Measurements from ENCODE around the gene RGS10.

Gene RGS10

DNA sequence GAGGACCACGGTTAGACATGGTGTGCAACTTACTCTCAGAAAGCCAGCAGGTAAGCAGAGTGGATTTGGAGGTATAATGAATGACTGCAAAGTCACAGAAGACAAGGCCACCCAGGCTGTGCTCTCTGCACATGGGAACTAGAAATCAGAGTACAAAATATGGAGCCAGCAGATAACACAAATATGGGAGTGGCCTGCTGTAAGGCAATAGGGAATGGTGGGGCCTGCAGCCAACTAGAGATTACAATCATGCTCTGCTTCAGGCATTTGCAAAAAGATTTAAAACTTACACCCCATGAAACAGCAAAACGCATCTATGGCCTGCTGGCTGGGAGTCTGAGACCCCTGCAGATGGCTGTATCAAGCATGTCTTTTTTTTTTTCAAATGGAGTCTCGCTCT, 47.0 kb downstream of the RGS10 start:
- no peak for DNase-seq

DNA sequence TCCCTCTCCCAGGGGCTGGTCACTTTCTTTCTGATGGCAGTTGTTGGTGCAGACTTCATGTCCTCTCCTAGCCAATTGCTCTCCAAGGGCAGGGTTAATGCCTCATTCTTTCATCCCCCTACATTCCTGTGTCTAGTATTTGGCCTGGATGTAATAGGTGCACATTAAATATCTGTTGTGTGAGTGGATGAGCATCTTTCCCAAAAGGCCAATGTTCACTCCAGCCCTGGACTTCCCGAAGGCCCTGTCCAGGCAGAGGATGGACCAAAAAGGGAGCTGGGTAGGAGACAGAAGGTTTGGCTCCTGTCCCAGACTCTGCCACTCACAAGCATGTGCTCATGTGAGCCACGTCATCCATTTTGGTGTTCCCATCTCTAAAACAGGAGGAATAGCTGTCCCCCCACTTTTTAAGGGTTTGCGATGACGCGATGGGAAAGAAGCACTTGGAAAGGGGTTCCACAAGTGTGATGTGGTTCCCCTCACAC, 47.5 kb downstream of the RGS10 start:
- no peak for DNase-seq

DNA sequence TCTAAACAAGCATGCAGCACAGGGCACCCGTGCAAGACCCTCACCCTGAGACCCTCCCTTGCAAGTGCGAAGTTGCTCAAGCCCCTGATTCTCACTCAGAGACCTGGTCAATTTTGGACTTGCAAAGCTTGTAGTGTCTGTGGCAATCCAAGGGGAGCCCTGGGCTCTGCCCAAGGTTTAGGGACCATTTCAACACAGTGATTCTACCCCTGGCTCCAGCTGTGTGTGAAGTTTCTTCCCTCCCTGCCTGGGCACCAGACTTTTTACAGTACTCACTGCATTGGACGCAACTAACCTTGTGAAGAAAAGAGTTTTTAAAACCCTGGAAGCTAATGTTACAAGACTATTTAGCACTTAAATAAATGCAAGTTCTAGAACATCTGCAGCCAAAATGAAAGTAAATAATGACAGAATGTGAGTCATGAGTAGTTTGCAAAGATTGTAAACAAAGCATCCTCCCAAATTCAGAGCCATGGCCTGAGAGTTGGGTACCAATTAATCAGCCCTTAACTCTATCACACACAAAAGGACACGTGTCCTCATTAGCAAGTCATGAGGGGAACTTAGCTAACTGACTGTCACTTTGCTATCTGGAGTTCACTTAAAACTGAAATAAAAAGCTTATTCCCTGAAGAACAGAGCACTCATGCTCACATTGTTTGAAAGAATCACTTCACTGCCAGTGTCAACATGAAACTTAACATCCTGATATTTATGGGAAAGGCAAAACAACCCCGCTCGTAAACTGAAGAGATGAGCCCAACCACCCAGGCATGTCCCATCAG, 48.1 kb downstream of the RGS10 start:
- DNase-seq: no peak

DNA sequence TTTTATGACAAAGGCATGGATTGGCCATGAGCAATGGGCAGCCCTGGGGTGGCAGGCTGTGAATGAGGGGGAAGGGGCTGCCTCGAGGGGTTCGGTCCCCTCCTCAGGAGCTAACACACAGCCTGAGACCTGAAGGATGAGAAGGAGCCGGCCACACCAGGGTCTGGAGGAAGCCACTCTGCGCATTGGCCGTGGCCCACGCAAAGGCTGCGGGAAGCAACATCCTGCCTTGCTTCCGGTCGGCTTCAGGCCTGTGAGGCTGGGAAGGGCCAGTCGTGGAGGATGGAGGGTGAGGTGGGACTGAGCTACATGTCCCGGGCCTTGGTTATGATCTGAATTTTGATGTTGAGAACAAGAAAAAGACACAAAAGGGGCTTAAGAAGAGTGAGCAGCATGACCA, 49.4 kb downstream of the RGS10 start:
- no peak for DNase-seq

DNA sequence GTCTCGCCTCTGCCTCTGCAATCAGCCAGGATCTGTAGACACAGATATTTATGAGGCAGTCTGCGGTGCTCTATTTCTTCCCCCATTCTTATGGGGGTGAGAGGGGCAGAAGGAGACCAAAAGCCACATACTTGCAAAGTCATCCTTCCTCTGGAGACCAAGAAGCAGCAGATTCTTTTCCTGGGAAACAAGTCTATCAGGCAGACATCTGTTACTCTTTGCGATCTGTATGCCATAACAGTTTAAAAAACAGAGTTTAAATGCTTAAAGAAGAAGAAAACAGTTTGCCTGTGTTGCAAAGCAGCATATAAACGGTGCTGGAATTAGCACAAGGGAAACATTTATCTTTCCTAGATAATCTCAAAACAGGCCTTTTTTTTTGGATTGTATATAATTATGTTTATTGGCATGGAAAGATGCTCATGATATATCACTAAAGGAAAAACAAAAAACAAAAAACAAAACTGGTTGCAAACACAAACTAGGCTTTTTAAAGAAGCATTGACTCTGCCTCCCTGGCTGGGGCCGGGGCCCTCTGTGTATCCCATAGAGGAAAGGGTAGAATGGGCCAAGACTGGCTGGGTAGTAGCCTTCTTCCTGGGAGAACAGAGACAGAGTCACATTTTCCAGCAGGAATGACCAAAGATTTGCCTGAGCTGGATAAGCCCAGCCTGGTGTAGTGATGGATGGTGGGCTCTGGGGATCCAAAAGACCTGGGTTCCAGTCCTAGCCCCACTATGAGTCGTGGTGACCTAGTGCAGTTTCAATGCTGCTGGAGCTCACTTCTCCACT, 50.4 kb downstream of the RGS10 start:
- DNase-seq: no peak

DNA sequence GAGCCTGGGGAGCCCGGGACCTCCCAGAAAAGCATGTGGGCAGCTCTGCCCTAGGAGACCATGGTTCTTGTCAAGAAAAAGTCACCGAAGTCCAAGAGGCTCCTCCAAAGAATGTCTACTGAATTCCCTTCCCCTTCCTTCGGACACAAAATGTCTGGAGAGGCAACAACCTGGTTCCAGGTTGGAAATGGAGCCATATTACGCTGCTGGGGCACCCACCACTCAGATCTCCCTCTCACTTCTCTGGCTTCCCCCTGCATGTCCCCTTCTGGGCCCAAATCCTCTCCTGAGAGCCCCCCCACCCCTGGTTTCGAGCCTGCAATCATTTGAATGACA, 52.6 kb downstream of the RGS10 start:
- no peak for DNase-seq

DNA sequence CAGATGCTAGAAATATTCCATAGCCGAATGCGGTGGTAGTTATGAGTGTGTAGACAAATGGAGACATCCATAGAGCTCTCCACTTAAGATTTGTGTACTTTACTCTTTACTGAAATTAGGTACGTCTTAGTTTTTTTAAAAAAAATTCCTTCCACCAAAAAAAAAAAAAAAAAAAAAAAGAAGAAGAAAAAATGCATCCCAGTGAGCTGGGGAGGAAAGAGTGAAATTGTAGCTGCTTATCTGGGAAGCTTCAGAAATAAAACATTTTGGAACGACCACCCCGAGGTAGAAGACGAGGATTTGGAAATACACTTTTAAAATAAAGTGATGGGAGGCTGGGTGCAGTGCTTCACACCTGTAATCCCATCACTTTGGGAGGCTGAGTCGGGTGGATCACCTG, 53.8 kb downstream of the RGS10 start:
- DNase-seq: no peak

DNA sequence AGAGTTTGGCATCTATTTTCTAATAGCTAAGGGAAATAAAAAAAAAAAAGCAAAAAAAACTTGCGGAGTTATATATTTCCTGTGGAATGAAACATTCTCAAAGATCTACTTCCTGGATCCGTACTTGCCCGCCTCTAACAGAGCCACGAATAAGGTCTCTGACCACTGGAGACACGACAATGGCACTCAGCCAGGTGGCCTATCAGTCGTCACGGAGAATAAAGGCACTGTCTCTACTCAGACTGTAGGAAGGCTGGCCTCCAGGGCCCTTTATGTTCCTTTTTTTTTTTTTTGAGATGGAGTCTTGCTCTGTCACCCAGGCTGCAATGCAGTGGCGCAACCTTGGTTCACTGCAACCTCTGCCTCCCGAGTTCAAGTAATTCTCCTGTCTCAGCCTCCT, 58.7 kb downstream of the RGS10 start:
- no peak for DNase-seq

DNA sequence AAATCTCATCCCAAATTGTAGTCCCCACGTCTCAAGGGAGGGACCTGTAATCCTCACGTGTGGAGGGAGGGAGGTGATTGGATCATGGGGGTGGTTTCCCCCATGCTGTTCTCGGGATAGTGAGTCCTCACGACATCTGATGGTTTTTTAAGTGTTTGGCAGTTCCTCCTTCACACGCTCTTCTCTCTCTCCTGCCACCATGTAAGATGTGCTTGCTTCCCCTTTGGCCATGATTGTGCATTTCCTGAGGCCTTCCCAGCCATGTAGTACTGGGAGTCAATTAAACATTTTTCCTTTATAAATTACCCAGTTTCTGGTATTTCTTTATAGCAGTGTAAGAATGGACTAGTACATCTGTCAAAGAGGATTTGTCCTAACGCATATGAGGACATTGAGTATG, 59.5 kb downstream of the RGS10 start:
- no peak for DNase-seq

DNA sequence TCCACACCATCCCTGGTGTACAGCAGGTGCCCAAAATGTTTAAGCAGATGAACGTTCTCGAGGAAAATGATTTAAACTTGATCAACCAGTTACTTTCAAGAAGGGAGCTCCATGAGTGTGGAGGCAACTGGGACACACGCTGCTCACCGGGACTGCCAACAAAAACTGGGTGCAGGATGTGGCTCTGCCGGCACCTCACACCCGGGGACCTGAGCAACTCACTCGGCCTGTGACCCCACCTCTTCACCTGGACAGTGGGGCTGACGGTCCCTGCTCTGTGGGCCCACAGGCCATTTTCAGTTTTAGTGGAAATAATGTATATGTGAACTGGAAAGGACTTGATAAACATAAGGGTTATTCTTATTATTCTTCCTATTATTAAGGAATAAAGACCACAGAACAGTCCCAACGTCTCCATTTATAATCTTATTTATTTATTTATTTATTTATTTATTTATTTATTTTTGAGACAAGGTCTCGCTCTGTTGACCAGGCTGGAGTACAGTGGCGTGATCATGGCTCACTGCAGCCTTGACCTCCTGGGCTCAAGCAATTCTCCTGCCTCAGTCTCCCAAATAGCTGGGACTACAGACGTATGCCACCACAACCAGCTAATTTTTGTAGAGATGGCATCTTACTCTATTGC, 60.6 kb downstream of the RGS10 start:
- no peak for DNase-seq

DNA sequence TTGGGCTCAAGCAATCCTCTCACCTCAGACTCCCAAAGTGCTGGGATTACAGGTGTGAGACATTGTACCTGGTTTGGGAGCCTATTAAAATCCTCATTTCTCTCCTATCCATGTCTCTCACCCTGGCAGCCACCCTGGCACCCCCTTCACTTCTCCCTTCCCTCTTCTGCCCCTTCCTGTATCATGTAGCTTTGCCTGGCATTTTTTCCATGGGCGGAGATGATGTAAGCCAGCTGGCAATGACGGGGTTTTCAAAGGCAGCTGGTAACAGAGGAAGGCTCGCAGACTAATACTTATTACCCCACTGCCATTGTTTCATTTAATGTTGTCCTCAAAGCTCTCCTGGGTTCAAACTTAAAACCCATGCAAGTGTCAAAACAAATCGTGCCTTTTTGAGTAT, 61.9 kb downstream of the RGS10 start:
- no peak for DNase-seq

DNA sequence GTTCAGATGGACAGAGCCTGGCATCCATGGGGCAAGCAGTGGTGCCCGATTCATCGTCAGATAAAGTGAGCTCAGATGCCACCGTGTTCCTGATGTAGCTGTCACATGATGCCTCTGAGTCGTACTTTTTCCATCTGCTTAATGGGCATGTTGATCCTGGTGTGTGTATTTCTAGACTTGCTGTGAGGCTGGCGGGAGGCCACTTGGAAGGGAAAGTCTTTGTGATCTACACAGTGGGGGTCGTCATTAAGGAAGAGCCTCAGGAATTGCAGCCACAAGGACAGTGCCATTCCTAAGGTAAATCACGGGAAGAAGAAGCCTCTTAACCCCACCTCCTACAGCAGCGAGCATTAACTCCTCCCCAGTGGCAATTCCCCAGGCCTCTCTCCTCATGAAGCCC, 63.0 kb downstream of the RGS10 start:
- DNase-seq: no peak

DNA sequence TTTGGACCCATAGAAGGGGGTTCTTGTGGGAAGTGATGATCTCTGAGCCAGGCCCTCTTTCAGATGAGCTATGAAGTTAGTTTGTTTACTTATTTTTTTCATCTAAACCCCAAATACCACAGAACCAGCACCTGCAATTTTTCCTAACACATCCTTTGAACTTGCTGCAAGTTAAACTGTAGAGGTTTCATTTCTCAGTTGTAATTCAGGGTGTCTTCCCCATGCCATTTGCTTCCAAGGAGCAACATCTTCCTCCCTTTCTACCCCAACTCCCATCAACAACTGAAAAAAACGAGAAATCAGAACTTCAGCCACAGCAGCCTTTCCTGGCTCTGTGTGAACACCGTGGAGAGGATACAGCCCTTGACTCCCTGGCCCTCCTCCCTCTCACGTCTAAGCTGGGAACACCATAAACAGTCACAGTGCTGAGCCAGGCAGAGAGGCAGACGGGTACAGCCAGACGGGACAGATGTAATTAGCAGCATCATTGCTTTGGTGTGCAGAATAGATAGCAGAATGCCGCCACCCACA, 63.6 kb downstream of the RGS10 start:
- DNase-seq: no peak

DNA sequence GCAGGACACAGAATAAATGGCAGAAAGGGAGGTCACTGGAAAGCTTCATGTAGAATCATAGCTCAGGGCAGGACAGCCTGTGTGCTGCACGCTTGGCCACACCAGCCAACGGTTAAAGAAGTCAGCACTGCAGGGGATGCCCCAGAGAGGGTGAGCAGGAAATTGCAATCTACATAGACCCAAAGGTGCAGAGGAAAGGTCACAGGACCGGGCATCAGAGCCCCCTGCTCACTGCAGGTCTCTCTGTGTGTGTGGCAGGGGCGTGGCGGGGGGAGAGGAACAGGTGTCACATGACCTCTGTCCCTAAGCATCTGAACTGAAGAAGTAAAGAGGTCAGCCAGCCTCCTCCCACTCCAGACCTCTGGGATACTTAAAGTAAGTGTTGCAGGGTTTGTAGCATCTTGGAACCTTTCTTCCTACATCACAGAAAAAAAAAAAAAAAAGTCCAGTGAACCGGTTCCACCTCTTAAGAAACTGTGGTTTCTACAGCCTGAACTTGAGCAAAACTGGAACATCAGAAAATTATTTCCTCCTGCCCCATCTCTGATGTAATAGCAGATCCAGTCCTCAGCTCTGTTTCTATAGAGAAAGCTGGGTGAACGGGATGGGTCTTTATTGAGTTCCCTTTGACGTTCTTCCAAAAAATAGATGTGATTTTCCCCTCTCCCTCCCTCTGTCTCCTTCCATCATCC, 64.3 kb downstream of the RGS10 start:
- DNase-seq: peak; percentile 46

DNA sequence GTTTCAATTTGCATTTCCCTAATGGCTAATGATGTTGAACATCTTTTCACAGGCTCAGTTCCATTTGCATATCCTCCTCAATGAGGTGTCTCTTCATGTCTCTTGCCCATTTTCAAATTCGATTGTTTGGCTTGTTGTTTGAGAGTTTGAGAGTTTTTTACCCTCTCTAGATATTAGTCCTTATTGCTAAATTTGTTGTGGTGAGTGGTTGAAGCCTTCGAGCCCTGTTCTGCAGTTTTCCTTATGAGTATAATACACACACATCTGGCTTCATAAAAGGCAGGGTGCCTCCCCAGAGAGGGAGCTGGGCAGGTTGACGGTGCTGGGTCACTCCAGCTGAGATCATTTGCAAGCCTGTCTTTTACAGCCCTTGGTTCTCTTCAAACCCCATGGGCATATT, 65.1 kb downstream of the RGS10 start:
- DNase-seq: no peak

DNA sequence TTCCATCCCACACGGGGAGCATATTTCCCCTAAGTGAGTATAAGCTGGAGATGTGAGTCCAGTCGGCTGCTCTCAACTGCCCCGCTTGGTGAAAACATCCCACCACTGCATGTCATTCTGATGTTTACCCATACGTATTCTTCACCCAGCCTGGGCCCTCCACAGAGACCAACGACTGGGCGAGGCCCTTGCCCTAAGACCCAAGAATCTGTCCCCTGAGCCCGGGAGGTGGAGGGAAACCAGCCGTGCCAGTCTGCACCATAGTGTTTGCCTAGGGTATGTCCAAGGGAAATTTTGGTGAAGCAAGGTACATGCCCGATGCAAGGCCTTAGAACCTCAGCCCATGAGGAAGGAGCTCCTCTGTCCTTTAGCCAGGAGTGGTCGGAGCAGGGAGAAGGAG, 67.9 kb downstream of the RGS10 start:
- DNase-seq: no peak

DNA sequence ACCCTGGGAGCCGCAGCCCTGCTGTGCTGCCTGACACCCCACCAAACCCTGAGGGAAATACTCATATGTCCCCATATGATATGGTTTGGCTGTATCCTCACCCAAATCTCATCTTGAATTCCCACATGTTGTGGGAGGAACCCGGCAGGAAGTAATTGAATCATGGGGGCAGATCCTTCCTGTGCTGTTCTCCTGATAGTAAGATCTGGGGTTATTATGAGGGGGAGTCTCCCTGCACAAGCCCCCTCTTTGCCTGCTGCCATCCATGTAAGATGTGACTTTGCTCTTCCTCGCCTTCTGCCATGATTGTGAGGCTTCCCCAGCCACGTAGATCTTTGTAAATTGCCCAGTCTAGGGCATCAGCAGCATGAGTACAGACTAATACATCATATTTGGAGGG, 68.7 kb downstream of the RGS10 start:
- no peak for DNase-seq

DNA sequence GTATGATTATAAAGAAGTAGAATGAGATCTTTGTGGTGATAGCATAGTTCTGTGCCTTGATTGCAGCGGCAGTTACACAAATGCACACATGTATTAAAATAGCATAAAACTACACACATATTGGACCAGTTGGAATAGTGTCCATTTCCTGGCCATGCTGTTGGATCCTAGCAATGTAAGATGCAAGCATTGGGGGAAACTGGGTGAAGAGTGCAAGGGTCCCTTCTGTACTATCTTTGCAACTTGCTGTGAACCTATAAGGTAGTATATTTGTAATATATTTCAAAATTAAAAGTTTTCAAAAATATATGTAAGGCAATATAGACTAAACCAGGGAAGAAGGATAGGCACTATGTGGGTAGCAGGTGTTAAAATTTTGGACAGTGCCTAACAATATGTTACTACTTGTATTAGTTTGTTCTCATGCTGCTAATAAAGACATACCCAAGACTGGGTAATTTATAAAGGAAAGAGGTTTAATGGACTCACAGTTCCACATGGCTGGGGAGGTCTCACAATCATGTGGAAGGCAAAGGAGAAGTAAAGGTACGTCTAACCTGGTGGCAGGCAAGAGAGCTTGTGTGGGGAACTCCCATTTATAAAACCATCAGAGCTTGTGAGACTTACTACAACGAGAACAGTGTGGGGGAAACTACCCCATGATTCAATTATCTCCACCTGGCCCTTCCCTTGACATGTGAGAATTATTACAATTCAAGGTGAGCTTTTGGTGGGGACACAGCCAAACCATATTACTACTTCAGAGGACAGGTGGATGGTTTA, 71.4 kb downstream of the RGS10 start:
- DNase-seq: no peak

DNA sequence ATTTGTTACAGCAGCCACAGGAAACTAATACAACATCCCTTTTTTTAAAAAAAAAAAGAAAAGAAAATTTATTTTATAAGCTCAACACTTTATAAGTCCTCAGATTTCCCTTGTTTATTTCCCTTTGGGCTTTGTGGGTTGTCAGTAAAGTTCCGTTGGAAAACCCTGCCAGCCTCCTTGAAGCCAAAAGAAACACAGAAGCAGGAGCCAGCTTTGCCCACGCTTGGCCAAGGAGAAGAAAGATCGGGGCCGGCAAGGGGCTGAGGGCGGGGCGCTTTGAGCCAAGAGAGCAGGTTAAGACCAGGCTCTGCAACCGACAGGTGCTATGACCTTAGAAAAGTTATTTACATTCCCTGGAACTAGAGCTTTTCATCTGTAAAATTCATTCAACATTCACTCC, 72.7 kb downstream of the RGS10 start:
- DNase-seq: no peak

DNA sequence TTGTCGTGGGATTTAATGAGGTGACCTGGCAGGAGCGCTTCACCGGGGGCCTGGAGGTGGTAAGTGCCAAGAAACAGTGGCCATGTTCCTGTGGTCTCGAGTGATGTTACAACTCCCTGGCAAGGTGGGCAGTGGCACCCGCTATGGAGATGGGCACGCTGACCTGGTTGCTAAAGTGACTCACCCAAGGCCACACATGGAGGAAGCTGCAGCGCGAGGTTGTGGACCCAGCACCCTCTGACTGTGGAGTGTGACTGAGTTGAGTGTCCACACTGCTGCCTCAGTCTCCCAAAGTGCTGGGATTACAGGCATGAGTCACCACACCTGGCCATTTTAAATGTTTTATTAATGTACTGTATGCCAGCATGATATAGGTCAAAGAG, 73.2 kb downstream of the RGS10 start:
- DNase-seq: no peak

DNA sequence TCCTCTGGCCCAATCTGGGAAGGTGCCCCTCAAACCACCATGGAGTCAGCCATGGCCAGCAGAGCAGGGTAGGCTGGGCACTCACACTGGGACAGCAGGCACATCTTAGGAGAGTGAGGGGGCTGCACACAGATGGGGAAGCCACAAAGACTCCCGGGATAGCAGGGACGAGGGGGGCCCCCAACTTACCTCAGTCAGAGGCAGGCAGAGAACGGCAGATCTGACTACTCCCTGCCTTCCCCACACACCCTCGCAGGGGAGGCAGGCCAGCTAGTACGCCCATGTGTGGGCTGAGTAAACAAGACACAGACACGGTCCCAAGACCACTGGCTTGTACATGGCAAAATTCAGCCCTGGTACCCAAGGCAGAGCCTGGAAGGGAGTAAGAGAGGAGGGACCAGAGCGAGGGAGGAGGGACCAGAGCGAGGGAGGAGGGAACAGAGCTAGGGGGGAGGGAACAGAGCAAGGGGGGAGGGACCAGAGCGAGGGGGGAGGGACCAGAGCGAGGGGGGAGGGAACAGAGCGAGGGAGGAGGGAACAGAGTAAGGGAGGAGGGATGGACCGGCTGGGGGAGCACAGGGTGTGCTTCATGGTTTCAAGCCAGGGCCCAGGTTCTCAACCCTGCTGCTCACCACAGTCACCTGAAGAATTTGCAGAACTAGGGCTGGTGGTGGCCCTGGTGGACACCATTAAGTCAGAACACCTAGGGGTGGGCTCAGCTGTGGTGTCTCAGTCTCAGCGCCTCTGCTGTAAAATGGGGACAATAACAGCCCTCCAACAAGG, 73.8 kb downstream of the RGS10 start:
- no peak for DNase-seq

DNA sequence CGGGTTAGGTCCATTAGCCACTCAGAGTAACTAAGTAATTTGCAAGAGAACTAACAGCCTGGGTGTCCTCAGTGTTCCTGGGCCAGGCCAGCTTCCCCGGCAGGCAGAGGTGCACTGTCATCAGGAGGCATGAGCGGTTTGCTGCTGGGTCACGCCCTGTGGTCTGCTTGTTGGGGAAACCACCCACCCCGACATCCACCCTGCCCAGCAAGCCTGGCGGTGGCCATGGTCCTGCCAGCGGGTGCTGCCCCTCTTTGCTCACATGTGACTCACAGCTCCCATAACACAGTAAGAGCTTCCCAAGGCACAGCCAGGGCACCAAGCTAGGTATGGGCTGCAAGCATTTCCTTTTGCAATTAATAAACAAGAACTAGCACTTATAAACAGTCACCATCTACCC, 75.9 kb downstream of the RGS10 start:
- DNase-seq: peak; percentile 44

Data from activated CD4-positive, alpha-beta T cell treated with anti-CD3 and anti-CD28 coated beads, Interleukin-2, amount 50 U/mL, for 16 hours (primary cell).